PC-3 (cell line): ENCODE results near the gene ESCO1.

Experiments
- CTCF ChIP-seq: fragments of 300-600 bp; sonication (generic); conservative IDR thresholded peaks from 2 replicates; pipeline ENCODE4 v1.5.1; 2017; ENCODE audit warnings: antibody characterized with exemption, low read depth, mild to moderate bottlenecking, low read length
- EZH2 ChIP-seq: fragments of 300-600 bp; sonication (generic); IDR thresholded peaks from one replicate; pipeline ENCODE4 v1.6.1; 2017; ENCODE audit warnings: antibody characterized with exemption, mild to moderate bottlenecking, low read length; ENCODE audit not compliant: unreplicated experiment
- EZH2phosphoT487 ChIP-seq: fragments of 300-600 bp; sonication (generic); IDR thresholded peaks from 2 replicates; pipeline ENCODE4 v1.6.1; 2018; ENCODE audit warnings: mild to moderate bottlenecking, antibody characterized with exemption, low read length, borderline replicate concordance

DNA sequence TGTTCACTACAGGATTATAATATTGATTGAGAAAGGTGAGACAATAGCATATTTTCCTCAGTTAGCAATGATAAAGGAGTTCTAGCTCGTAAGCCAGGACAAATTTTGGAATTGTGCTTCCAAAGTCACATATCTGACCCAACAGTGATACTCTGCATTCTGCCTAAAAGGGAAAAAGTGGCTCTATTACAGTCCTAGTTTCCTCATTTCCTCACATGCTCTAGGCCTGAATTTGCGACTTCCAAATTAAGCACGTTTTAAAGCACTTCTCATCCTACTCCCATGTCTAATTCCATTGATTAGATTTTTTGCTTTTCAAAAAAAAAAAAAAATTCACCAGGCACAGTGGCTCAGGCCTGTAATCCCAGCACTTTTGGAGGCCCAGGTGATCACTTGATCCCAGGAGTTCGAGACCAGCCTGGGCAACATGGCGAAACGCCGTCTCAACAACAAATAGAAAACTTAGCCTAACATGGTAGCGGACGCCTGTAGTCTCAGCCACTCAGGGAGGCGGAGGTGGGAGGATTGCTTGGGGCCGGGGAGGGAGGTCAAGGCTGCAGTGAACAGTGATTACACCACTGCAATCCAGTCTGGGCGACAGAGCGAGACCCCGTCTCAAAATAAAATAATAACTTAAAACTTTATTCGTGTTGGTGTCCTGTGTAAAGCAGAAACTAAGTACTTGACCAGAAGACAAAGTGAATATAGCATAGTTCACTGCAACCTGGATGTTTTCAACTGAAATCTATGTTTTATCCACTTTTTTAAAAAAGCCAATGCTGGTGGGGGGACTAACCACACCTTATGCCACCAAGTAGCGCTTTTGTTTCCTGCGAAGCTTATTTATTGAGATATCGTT lies 1.5 kb downstream of the ESCO1 start:
- TF ChIP-seq CTCF, result no peak
- TF ChIP-seq EZH2phosphoT487, result no peak
- TF ChIP-seq EZH2, result no peak
